Left renal cortex interstitium (tissue), 4 donors: Measurements from ENCODE around the gene CACFD1. TPM values are rescaled to one million over a fixed set of nuclear protein-coding genes. Genes with fewer than 3 reads are reported as not detected.

ENCODE experiments used
- DNase-seq, 4 donors: peaks; one replicate each; pipeline ENCODE4 v3.0.0-alpha.2; 2013; ENCODE audit warnings: low read depth in 4 of 4, low spot score in 2 of 4, missing footprints in 1 of 4
- polyA plus RNA-seq, 4 donors: library from polyadenylated mRNA; unstranded; fragments of 120-200 nt; gene quantifications; one replicate each; pipeline ENCODE4 v1.2.1, GENCODE V29; 2013; ENCODE audit not compliant: insufficient read length in 4 of 4

CACFD1 gene
- polyA plus RNA-seq, 4 donors: 24.9 to 40.7 (median 33.4) TPM

DNA sequence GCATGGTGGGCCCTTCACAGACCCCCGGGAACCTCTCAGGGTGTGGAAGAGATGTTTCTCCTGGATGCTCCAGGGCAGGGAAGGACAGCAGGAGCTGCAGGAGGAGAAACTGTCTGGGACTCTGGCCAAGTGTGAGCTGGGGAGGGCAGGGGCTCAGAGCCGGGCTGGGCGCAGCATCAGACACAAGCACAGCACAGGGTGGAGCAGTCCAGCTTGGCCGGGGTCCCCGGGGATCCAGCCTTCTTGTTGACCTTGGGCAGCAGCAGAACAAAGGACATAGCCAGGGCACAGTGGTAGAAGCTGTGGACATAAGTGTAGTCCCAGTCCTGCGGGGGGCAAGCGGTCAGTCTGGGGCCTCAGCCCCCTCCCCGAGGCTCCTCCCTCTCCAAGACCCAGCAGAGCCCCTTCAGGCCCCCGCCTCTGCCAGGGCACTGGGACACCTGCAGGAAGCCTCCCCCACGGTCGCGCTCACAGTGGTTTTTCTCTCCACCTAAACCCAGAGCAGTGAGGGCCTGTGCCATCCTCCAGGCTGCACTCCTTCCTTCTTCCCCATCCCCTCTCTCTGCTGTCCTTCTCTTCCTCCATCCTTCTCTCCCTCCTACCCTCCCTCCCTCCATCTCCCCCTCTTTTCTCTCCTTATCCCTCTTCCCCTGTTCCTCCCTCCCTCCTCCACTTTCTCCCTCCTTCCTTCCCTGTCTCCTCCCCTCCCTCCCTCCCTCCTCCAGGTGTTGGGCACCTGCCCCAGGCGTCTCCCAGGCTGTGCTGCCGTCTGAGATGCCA, 54.9 kb downstream of the CACFD1 start:
- no peak for DNase-seq

DNA sequence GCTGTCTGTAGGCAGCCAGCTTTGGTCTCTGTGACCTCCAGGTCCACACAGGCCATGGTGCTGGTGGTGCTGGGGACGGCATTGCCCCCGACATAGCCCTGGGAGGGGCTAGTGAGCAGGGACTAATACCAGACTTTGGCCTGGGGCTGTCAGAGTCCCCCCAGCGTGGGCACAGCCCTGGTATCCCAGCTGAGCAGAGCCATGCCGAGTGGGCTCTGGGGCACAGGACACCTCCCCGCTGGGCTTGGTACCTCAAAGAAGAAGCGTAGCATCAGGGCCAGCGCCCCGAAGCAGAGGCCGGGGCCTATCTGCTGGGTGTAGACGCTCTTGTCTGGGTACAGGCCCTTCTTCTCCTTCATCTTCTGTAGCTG, 55.4 kb downstream of the CACFD1 start:
- no peak for DNase-seq

DNA sequence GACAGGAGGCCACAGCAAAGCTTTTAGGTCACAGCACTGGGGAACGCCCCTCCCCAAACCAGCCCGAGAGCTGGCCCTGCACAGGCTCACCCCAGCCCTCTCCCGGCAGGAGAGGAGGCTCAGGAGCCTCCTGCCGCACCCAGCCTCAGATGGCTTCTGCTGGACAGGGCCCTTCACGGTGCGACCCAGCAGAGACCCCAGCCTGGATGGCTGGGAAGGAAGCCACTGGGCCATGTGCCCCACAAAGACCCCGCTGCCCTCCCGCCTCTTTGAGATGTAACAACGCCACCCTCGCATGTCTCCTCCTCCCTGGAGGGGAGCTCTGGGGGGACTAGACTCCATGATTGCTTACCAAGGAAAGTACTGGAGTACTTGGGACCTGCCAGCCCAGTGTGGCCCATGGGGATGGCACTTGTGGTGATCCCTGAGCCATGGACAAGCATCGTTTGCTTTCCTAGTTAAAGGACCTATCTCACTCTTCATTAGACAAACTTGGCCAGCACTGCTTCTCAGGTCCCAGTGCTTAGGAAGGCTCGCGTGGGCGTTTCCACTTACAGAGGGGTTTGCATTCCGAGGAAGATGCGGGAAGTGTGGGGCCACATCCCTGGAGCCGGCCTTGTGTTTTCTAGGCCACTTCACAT, 56.0 kb downstream of the CACFD1 start:
- DNase-seq: no peak

DNA sequence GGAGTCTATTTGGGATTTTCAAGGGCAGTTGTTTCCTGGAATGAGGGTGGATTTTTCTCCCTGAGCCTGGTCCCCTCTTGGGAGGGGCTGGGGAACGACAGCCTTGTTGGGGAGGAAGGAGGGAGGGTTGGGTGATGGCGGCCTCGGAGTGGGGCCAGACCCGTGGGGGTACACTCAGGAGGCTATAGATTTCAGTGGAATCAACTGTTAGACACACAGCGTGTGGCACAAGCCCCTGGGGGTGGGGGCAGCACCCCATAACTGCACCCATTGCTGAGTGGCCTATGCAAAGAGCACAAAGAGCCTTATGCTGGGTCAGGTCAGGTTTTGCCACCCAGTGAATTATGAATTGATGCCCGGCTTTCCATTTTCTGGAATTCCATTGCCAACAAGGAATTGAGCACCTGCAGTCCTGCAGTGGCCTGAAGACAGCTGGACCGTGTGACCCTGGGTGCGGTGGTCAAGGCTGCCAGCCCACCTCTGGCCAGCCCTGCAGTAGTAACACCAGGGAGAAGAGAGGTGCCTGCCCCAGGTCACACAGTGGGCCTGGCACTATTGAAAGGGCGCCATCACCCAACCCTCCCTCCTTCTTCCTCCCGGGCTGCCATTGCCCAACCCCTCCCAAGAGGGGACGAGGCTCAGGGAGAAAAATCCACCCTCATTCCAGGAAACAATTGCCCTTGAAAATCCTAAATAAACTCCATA, 56.6 kb downstream of the CACFD1 start:
- DNase-seq: no peak

DNA sequence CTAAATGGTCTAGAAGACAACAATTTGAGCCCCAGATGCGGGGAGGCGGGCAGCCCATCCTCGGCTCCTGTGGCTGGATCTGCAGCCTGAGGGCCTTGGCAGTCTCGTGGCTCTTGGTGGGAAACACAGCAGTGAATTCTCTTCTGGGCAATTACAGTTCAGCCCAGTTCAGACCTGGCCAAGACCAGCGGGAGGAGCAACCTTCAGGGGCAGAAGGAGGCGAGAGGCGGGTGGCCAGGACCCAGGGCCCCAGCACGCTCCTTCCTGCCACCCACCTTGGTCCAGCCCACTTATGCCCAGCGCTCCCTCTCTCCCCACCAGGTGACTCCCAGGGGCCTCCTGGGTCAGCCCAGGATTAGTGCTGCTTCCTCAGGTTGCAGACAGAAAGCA, 57.2 kb downstream of the CACFD1 start:
- no peak for DNase-seq

DNA sequence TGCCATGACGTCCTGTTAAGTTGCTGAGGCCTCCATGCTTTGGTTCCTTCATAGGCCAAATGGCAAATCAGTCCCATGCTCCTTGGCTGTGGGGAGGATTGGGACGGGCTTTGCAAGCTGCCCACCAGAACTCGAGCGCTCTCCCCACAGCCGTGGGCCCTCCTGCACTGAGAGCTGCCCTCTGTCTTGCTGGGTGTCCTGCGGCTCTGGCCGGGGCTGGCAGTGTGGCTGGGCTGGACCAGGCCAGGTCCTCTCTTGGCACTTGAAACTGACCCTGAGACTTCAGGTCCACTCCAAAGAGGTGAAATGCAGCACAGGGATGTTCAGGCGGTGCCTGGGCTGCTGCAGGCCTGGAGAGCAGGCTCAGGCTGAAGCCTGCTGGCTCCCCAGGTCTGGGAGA, 57.9 kb downstream of the CACFD1 start:
- DNase-seq: no peak

DNA sequence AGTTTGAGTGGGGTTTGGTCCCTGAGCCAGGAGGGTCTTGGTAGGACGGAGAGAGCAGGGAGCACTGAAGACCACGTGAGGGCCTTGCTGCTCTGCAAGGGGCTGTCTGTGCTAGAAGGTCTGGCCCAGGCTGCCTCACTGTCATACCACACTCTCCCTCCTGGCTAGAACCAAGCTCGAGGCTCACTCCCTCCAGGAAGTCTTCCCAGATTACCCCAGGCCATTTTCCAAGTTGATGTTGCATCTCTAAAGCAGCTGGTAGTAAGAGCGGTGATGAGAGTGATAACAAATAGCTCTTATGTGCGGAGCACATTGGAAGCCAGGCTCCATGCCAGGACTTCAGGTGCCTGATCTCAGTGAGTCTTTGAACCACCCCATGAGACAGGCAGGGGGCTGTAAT, 58.4 kb downstream of the CACFD1 start:
- DNase-seq: no peak

DNA sequence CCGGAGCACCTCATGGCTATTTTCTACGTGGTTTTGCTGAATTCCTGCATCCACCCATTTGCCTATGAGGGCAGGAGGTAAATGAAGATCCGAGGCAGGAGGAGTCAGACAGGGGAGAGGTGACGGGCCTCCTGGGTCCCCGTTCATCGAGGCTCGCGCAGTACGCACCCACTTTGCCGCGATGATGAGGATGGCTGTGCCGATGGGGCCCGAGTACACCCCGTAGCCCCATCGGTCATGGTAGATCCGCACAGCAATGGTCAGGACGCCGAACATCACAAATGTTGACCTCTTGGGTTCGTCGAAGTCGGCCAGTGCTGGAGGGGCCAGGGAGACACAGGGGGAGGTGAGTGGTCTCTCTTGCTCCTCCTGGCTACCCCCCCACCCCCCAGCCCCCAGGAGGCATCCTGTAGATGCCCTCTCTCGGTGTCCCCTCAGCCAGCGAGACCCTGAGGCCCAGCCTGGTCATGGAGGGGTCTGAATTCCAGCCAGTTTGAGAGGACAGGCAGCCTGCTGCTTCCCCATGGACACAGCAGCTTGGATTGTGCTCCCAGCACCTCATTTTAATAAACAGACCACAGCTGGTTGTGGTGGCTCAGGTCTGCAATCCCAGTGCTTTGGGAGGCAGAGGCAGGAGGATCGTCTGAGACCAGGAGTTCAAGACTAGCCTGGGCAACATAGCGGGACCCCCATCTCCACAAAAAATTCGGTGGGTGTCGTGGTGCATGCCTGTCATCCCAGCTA, 59.1 kb downstream of the CACFD1 start:
- no peak for DNase-seq

DNA sequence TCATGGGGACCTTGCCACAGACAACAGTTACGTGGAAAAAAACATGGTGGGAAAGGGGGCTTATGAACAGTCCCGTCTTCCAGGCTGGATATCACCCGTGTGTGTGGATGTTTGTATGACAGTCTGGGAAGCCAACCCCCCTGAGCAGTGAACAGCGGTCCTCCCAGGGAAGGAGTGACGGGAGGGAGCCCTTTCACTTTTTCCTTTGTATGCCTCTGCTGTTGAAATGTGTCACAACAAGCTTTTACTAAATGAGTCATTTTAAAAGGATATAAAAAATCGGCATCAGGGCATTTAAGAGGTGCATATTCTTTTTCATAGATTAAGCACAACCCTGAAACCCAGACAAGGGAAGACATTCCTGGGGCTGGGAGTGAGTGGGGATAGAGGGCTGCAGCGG, 59.9 kb downstream of the CACFD1 start:
- no peak for DNase-seq

DNA sequence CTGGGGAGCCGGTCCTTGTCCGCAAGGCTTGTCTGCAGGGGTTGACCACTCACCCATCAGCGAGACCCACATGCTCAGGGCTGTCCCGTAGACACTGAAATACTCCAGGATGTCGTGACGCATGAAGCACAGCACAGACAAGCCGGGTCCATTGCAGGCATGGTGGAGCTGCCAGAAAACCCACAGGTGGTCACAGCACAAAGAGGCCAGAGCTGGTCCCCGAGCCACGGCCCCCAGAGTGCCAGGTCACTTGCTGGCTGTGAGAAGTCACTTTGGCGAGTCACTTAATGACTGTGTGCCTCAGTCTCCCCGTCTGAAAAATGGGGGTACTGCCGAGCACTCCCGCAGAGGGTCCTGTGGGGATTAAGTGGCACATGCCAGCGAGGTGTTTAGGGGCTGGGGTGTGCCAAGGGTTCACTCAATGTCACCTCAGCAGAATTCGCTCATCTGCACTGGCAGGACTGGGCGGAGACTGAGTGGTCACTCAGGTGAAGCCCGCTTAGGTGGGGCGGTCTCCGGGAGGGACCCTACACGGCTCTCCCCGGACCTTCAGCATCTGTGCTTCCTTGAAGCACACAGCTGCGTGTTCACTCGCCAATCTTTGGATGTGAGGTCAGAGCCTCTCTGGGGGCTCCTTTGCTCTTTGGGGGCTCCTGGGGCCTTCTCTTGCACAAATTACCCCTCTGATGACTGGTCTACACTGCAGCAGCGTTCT, 60.5 kb downstream of the CACFD1 start:
- DNase-seq: no peak

Other genes with a start within 250 kb of the CACFD1 start
- 10 to 100 TPM; 13.2 to 32.8 (median 18.4) TPM for gene ABO, start 184.8 kb upstream of the CACFD1 start, polyA plus RNA-seq
- gene SURF6, start 123.8 kb upstream of the CACFD1 start, polyA plus RNA-seq: 10 to 100 TPM; 27.2 to 38.2 (median 32.2) TPM
- gene MED22, start 111.8 kb upstream of the CACFD1 start, polyA plus RNA-seq: 10 to 100 TPM; 25.7 to 34.8 (median 30.6) TPM
- gene RPL7A, start 111.8 kb upstream of the CACFD1 start, polyA plus RNA-seq: 1,000 to 10,000 TPM; 2,281 to 2,842 (median 2,604) TPM
- gene SURF1, start 103.5 kb upstream of the CACFD1 start, polyA plus RNA-seq: 10 to 100 TPM; 34.5 to 46.9 (median 43.5) TPM
- 10 to 100 TPM; 21.6 to 28.6 (median 24.5) TPM for gene SURF2, start 103.4 kb upstream of the CACFD1 start, polyA plus RNA-seq
- gene SURF4, start 83.9 kb upstream of the CACFD1 start, polyA plus RNA-seq: 100 to 1,000 TPM; 161 to 180 (median 171) TPM
- 1 to 10 TPM; 3.1 to 6.4 (median 4.8) TPM for gene STKLD1, start 83.6 kb upstream of the CACFD1 start, polyA plus RNA-seq
- 10 to 100 TPM; 27.7 to 33.4 (median 32.5) TPM for gene REXO4, start 42.0 kb upstream of the CACFD1 start, polyA plus RNA-seq
- gene ADAMTS13, start 37.6 kb upstream of the CACFD1 start, polyA plus RNA-seq: 10 to 100 TPM in 2 of 4 donors, 1 to 10 TPM in 2; 6.1 to 14.4 (median 11.7) TPM
- gene SLC2A6, start 19.1 kb downstream of the CACFD1 start, polyA plus RNA-seq: 1 to 10 TPM in 3 of 4 donors, under 1 TPM in 1; 0.93 to 1.7 (median 1.7) TPM
- not detected for gene MYMK, start 65.0 kb downstream of the CACFD1 start, polyA plus RNA-seq
- gene ADAMTSL2, start 74.7 kb downstream of the CACFD1 start, polyA plus RNA-seq: 1 to 10 TPM; 1.5 to 2.8 (median 2.2) TPM
- under 1 TPM in 2 of 4 donors, not detected in 2; 0.31 to 0.51 TPM for gene FAM163B, start 149.4 kb downstream of the CACFD1 start, polyA plus RNA-seq
- gene DBH, start 176.4 kb downstream of the CACFD1 start, polyA plus RNA-seq: 1 to 10 TPM in 2 of 4 donors, under 1 TPM in 2; 0.51 to 1.6 (median 1.1) TPM